Erythroblast (primary cell): Measurements from ENCODE around the gene NSRP1.

Experiments used
- GATA1 ChIP-seq: IDR thresholded peaks from 2 replicates; pipeline ENCODE4 v1.6.1; 2011; ENCODE audit warnings: low read depth, mild to moderate bottlenecking, control low read depth, low read length, moderate library complexity
- POLR2A ChIP-seq: IDR thresholded peaks from 2 replicates; pipeline ENCODE4 v1.6.1; 2011; ENCODE audit warnings: mild to moderate bottlenecking, low read length

DNA sequence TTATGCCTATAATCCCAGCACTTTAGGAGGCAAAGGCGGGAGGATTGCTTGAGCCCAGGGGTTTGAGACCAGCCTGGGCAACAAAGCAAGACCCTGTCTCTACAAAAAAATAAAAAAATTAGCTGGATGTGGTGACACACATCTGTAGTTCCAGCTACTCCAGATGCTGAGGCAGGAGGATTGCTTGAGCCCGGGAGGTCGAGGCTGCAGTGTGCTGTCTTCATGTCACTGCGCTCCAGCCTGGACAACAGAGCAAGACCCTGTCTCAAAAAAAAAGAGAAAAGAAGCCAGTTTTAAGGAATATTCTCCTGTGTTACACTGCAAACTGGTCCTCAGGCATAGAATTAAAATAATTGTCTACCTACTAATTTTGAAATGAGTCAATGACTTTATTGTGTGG lies 47.9 kb downstream of the NSRP1 start:
- TF ChIP-seq POLR2A (no peak), GATA1 (no peak)
